H7 (cell line): ENCODE data around the gene MAMDC4. TPM values are rescaled to one million over a fixed set of nuclear protein-coding genes. Genes with fewer than 3 reads are reported as not detected.
"Not testable (repeated sequence)": the region's sequence is repeated elsewhere in the genome, so short reads cannot be mapped to it uniquely, and the experiment has no call there.

ENCODE experiments used
- DNase-seq: peaks from one replicate; pipeline ENCODE4 v3.0.0; 2012
- H3K27me3 ChIP-seq: 2 replicates; pipeline ENCODE4 v1.6.0; 2011; ENCODE audit warnings: mild to moderate bottlenecking, low read length; ENCODE audit not compliant: control insufficient read depth, insufficient read depth
- H3K36me3 ChIP-seq: replicated peaks from 2 replicates; pipeline ENCODE4 v1.5.1; 2011; ENCODE audit warnings: low read length; ENCODE audit not compliant: control insufficient read depth, insufficient read depth
- H3K4me3 ChIP-seq: 2 replicates; pipeline ENCODE4 v1.5.1; 2011; ENCODE audit warnings: low read depth, mild to moderate bottlenecking, control low read depth, low read length, moderate library complexity; ENCODE audit not compliant: insufficient read depth
- total RNA-seq: library from RNA; depleted of rRNA; stranded (reverse); fragments of >200 nt; shearing (Covaris generic); gene quantifications from 2 replicates; pipeline ENCODE4 v1.2.3, GENCODE V29; 2014

The MAMDC4 gene
- total RNA-seq, 1 experiment from 2014 or later = 1.2 TPM

DNA sequence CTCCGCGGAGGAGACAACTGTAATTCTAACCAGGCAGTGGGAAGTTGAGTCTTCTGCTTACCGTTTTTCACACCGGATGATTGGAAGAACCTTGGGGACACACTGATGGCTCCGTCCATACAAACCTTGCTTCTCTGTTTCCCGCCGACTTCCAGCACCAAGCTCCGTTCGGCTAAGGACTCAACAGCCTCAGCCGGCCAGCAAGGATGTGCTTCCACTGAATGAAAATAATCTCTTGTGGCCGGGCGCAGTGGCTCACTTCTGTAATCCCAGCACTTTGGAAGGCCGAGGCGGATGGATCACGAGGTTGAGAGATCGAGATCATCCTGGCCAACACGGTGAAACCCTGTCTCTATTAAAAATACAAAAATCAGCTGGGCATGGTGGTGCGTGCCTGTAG, 15.8 kb downstream of the MAMDC4 start:
- DNase-seq = peak; percentile 11
- no peaks in the 10 kb centered on the region for H3K27me3 ChIP-seq

GRCh38 chr9:136868644-136869043, 16.5 kb downstream of the MAMDC4 start:
- peak; percentile 14 for DNase-seq
- H3K36me3 ChIP-seq = peaks cover 5% of the 10 kb centered on the region
- H3K4me3 ChIP-seq = no peak overlapping the region
- no peaks in the 10 kb centered on the region for H3K27me3 ChIP-seq

More for the DNA sequence above, 15.8 kb downstream of the MAMDC4 start:
- Histone ChIP-seq H3K4me3 (no peak overlapping the region), H3K36me3 (peaks cover 9% of the 10 kb centered on the region)

DNA sequence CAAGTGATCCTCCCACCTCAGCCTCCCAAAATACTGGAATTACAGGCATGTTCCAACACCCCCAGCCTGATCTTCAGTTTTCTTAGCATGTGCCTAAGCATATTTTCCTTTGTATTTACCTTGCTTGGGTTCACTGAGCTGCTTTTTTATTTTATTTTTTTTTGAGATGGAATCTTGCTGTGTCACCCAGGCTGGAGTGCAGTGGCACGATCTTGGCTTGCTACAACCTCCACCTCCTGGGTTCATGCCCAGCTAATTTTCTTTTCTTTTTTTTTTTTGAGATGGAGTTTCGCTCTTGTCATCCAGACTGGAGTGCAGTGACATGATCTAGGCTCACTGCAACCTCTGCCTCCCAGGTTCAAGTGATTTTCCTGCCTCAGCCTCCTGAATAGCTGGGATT, 17.5 kb downstream of the MAMDC4 start:
- not testable (repeated sequence) for H3K36me3 ChIP-seq, DNase-seq, H3K27me3 ChIP-seq, H3K4me3 ChIP-seq

GRCh38 chr9:136875155-136875554, 23.0 kb downstream of the MAMDC4 start:
- H3K27me3 ChIP-seq = no peaks in the 10 kb centered on the region
- H3K4me3 ChIP-seq = no peak overlapping the region
- no peaks in the 10 kb centered on the region for H3K36me3 ChIP-seq
- peak; percentile 20 for DNase-seq

DNA sequence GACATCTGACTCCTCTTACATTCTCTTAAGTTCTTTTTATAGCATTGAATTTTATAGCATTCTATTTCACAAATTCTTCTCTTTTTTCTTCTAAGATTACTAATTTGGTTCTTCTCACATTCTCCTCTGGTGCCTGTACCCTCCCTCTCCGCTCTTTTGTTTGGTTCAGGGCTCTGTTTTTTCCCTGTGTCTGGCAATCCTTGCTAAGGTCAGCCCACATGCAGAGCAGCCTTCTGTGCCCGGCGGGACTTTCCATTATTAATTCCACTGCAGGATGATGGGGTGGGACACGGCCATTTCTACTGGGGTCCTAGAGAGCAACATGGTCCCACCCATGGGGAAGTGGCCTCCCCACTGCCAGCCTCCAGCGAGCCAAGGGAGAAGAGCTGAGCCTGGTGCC, 24.3 kb downstream of the MAMDC4 start:
- H3K36me3 ChIP-seq = no peaks in the 10 kb centered on the region
- no peaks in the 10 kb centered on the region for H3K27me3 ChIP-seq
- no peak overlapping the region for H3K4me3 ChIP-seq
- DNase-seq = no peak

DNA sequence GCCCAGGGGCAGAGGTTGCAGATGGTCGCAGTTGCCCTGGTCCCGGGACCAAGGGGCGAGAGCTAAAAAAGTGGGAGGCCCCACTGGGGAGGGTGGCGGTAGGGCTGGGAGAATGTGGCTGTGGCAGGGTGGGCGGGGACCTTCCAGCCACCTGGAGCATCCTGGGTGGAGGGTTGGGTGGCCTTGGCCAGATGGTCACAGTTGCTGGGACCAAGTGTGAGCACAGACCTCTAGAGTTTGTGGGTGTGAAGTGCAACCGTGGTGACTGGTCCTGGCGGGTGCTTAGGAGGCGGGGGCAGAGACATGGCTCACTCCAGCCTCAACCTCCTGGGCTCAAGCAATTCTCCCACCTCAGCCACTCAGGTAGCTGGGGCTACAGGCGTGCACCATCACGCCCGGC, 28.5 kb downstream of the MAMDC4 start:
- no peak overlapping the region for H3K4me3 ChIP-seq
- DNase-seq = peak; percentile 72
- H3K27me3 ChIP-seq = no peaks in the 10 kb centered on the region
- no peaks in the 10 kb centered on the region for H3K36me3 ChIP-seq

- H3K36me3 ChIP-seq = no peaks in the 10 kb centered on the region
- H3K4me3 ChIP-seq = no peak overlapping the region
- no peaks in the 10 kb centered on the region for H3K27me3 ChIP-seq
- DNase-seq = peak; percentile 75
Observed at GRCh38 chr9:136881691-136882108, 29.6 kb downstream of the MAMDC4 start.

GRCh38 chr9:136882109-136882946, 30.2 kb downstream of the MAMDC4 start:
- Histone ChIP-seq H3K4me3 (no peak overlapping the region), H3K27me3 (no peaks in the 10 kb centered on the region), H3K36me3 (no peaks in the 10 kb centered on the region)
- DNase-seq = peak; percentile 64

DNA sequence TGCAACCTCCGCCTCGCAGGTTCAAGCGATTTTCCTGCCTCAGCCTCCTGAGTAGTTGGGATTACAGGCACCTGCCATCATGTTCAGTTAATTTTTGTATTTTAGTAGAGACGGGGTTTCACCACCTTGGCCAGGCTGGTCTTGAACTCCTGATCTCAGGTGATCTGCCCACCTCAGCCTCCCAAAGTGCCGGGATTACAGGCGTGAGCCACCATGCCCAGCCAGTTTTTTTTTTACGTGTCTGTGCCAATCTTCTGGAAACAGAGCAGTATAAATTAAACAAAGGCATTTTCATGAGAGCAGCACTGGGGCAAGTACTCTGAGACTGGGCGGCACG, 30.8 kb downstream of the MAMDC4 start:
- H3K36me3 ChIP-seq, DNase-seq, H3K27me3 ChIP-seq, H3K4me3 ChIP-seq: not testable (repeated sequence)

DNA sequence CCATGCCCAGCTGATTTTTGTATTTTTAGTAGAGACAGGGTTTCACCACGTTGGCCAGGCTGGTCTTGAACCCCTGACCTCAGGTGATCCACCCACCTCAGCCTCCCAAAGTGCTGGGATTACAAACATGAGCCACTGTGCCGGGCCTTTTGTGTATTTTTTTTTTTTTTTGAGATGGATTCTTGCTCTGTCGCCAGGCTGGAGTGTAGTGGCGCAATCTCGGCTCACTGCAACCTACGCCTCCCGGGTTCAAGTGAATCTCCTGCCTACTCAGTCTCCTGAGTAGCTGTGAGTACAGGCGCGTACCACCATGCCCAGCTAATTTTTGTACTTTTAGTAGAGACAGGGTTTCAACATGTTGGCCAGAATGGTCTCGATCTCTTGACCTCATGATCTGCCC, 31.5 kb downstream of the MAMDC4 start:
- H3K27me3 ChIP-seq, DNase-seq, H3K4me3 ChIP-seq, H3K36me3 ChIP-seq: not testable (repeated sequence)

DNA sequence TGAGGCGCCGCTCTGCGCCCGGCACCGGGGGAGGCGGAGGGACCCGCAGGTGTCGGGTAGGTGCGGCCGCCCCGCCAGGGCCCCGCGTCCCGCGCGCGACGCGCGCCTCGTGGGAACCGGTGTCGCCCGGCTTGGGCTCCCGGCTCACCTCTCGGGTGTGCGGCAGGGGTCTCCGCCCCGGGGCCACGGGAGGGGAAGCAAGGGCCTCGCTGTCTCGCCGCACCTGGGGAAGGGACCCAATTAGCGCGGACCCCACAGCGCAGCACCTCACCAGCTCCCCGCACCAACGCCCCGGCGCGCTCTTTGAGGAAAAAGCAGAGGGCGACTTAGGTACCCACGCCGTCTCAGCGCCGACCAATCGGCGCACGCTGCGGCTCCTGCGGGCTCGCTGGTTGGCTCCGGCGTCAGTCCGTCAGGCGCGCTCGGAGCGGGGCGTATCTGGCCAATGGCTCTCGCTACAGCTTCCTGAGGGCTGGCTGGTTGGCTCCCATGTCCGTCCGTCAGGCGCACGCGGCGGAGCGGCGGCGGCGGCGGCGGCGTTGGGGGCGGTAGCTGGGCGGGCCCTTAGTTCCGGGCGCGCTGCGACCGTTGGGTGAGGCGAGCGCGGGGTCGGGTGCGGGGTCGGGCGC, 33.9 kb downstream of the MAMDC4 start, which contains the start of gene TRAF2:
TRAF2 (plus strand) TSS at position 567 of the 629 bp plus-strand sequence. CDS start 12,225 bp downstream, outside the sequence.
- DNase-seq = peak; percentile 100
- H3K27me3 ChIP-seq = no peaks in the 10 kb centered on the region
- H3K36me3 ChIP-seq = no peaks in the 10 kb centered on the region; the same call in 1 of the 2 replicates
- H3K4me3 ChIP-seq = peak within 1 kb of the TSS; percentile 96

- Histone ChIP-seq H3K36me3 (no peaks in the 10 kb centered on the region; the same call in 1 of the 2 replicates), H3K27me3 (no peaks in the 10 kb centered on the region), H3K4me3 (peak overlapping the region; percentile 96)
- peak; percentile 96 for DNase-seq
Observed at GRCh38 chr9:136886610-136887597, 34.8 kb downstream of the MAMDC4 start.

GRCh38 chr9:136888454-136888853, 36.3 kb downstream of the MAMDC4 start:
- DNase-seq = peak; percentile 23
- Histone ChIP-seq H3K27me3 (no peaks in the 10 kb centered on the region), H3K4me3 (no peak overlapping the region), H3K36me3 (no peaks in the 10 kb centered on the region; the same call in 1 of the 2 replicates)

GRCh38 chr9:136889858-136890257, 37.7 kb downstream of the MAMDC4 start:
- no peaks in the 10 kb centered on the region for H3K27me3 ChIP-seq
- DNase-seq = no peak
- H3K4me3 ChIP-seq = no peak overlapping the region
- no peaks in the 10 kb centered on the region; the same call in 1 of the 2 replicates for H3K36me3 ChIP-seq
